Measurements from ENCODE around the gene POLR3K. TPM values are rescaled to one million over a fixed set of nuclear protein-coding genes. Genes with fewer than 3 reads are reported as not detected.

Gene POLR3K
- total RNA-seq, 6 experiments from 2014 or later: 3.5 to 6.3 (median 4.3) TPM

- Histone ChIP-seq H3K4me1 (peaks cover 0 to 21% (median 6%) of the 10 kb centered on the region in 4 donors), H3K27me3 (no peaks in the 10 kb centered on the region), H3K4me3 (no peak overlapping the region), H3K9me3 (no peaks in the 10 kb centered on the region), H3K27ac (no peak overlapping the region), H3K36me3 (no peaks in the 10 kb centered on the region)
- DNase-seq: no peak
- TF ChIP-seq POLR2A (IDR thresholded peaks at IDR 0.05): no peak
- TF ChIP-seq CTCF (IDR thresholded peaks at IDR 0.05): no peak
- WGBS (ENCODE audit: insufficient coverage, low coverage, low lambda C conversion rate, missing lambda C conversion rate): 89% methylated on average over 6 of the region's 8 CpGs
- ATAC-seq: no peak
- intact Hi-C loops (cut with DNase I): no loop called here
Measured at GRCh38 chr16:97822-98221, 44.4 kb upstream of the POLR3K start.

GRCh38 chr16:96935-97381, 43.5 kb upstream of the POLR3K start:
- peak; percentile 88 to 90 (median 88) for ATAC-seq
- Histone ChIP-seq H3K4me3 (no peak overlapping the region), H3K4me1 (peaks cover 0 to 18% (median 5%) of the 10 kb centered on the region in 4 donors), H3K27ac (no peak overlapping the region), H3K36me3 (no peaks in the 10 kb centered on the region), H3K27me3 (no peaks in the 10 kb centered on the region), H3K9me3 (no peaks in the 10 kb centered on the region)
- TF ChIP-seq CTCF (IDR thresholded peaks at IDR 0.05) (peak; percentile 96 to 99 (median 98)), POLR2A (IDR thresholded peaks at IDR 0.05) (no peak)
- peak; percentile 88 to 90 (median 89) for DNase-seq
- WGBS (ENCODE audit: insufficient coverage, low coverage, low lambda C conversion rate, missing lambda C conversion rate): 30% methylated on average over 6 of the region's 11 CpGs
- intact Hi-C loops (cut with DNase I): no loop called here

GRCh38 chr16:94918-95265, 41.5 kb upstream of the POLR3K start:
- no peak overlapping the region for H3K27ac ChIP-seq
- H3K27me3 ChIP-seq: no peaks in the 10 kb centered on the region
- no peaks in the 10 kb centered on the region for H3K9me3 ChIP-seq
- WGBS (ENCODE audit: insufficient coverage, low coverage, low lambda C conversion rate, missing lambda C conversion rate): 96% methylated on average over 4 of the region's 5 CpGs
- DNase-seq (no peak), ATAC-seq (no peak)
- H3K4me3 ChIP-seq: no peak overlapping the region
- intact Hi-C loops (cut with DNase I): no loop called here
- TF ChIP-seq CTCF (IDR thresholded peaks at IDR 0.05) (no peak), POLR2A (IDR thresholded peaks at IDR 0.05) (no peak)
- peaks cover 0 to 15% (median 5%) of the 10 kb centered on the region in 4 donors for H3K4me1 ChIP-seq
- H3K36me3 ChIP-seq: peaks cover 0 to 4% (median 0%) of the 10 kb centered on the region in 4 donors

- WGBS (ENCODE audit: insufficient coverage, low coverage, low lambda C conversion rate, missing lambda C conversion rate): 90% methylated on average over 6 of the region's 15 CpGs
- H3K36me3 ChIP-seq: peaks cover 0 to 15% (median 4%) of the 10 kb centered on the region in 4 donors
- no peaks in the 10 kb centered on the region for H3K9me3 ChIP-seq
- DNase-seq (peak in 1 of 3 donors; percentile 12), ATAC-seq (no peak)
- no peaks in the 10 kb centered on the region for H3K4me1 ChIP-seq
- intact Hi-C loops (cut with DNase I): no loop called here
- no peak overlapping the region for H3K27ac ChIP-seq
- H3K4me3 ChIP-seq: no peak overlapping the region
- no peaks in the 10 kb centered on the region for H3K27me3 ChIP-seq
- no peak for TF ChIP-seq POLR2A (IDR thresholded peaks at IDR 0.05)
- TF ChIP-seq CTCF (IDR thresholded peaks at IDR 0.05): no peak
Measured at GRCh38 chr16:92431-93339, 39.3 kb upstream of the POLR3K start.
